HuH-7 (cell line): ENCODE measurements around the gene GET4.
"Not testable (repeated sequence)": the region's sequence is repeated elsewhere in the genome, so short reads cannot be mapped to it uniquely, and the experiment has no call there.

ENCODE experiments used
- DNase-seq: peaks from one replicate; pipeline ENCODE4 v3.0.0; 2011; ENCODE audit warnings: low spot score

GET4 gene

DNA sequence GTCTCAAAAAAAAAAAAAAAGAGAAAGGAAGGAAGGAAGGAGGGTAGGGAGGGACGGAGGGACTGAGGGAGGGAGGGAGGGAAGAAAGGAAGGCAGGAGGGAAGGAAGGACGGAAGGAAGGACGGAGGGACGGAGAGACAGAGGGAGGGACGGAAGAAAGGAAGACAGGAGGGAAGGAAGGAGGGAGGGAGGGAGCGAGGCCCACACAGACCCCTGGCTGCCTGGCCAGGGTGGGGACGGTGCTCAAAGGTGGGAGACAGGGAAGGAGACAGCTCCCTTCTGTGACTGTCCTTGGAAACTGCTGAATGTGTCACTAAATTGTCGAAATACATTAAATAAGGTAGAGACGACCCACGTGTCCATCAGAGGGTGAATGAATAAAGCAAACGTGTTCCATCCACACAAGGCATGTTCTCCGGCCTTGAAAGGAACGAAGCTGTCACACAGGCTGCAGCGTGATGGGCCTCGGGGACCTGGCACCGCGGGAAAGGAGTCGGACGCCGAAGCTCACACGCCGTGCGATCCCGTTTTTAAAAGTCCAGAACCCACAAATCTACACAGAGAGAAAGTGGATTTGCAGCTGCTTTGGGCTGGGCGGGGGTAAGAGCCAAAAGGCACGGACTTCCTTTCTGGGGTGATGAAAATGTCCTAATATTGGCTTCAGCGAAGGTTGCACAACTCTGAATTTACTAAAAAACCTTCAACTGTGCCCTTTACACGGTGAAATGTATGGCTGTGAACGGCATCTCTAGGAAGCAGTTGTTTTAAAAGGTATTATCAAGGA is 54.8 kb downstream of the GET4 start:
- no peak for DNase-seq

DNA sequence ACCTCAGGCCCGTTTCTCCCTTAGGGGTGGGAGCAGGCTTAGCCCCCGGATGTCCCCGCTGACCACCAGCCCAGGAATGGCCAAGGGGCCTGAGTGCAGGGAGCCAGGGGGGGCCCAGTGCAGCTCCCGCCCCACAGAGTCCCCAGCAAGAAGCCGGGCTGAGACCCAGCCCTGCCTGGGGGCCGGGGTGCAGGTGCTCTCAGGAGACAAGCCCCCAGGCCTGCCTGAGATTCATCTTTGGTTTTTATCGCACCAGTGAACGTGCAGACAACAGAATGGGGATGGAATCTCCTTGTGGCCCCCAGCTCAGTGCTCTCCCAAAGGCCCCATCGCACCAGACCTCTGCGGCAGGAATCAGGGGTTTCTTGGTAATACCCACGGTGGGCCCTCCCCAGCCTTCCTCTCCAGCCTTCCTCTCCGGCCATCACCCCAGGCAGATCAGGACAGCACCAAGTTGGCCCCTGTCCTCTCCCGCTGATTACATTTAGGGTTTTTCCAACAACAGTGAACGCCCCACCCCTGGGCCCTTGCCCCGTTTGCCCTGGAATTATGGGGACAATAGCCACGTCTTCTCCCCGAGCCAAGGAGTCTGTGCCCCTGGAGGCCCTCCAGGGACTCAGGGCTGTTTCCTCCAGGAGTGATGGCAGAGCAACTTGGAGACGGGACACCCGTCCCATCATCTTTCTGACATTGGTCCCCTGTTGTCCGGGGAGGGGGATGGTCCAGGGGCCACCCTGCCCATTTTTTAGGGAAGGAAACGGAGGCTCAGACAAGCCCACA is 55.7 kb downstream of the GET4 start:
- no peak for DNase-seq

DNA sequence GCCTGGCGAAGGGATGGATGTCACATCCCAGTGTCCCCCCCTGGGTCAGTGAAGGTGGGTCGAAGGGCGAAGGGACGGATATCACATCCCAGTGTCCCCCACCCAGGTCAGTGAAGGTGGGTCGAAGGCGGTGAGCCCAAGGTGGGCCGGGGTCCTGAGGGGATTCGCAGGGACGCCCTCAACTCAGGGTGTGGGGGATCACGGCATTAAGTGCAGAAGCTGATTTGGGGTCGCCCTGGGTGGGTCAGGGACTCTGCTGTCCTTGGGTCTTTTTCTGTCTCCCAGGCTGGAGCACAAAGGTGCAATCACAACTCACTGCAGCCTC is 56.3 kb downstream of the GET4 start:
- DNase-seq = no peak

DNA sequence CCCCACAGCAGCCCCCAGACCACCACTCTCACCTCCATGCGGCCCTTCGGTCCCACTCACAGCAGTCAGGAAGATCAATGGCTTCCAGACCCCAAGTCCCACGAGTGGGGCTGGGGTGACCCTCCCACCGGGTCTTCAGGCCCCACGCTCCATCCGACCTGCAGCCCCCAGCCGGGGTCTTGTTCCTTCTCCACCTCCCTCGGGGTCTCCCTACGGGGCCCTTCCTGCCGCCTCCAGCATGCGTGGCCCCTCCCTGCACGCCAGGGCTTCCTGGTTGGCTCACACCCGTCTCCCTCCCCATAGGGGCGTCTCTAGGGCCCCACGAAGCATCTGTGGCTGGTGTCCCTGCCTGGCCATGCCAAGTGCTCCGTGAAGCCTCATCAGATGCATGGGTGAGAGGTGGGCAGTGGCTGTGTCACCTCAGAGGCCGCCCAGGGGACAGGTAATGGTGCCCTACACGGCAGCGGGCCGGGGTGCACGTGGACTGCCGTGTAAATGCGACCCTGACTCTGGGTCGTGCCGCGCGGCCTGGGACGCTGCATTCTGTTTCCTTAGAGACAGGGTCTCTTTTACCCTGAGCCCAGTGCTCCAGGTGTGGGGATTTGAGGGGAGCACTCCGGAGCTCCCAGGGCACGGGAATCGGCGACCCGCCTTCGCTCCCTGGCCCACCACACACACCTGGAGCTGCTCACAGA is 58.3 kb downstream of the GET4 start:
- no peak for DNase-seq

DNA sequence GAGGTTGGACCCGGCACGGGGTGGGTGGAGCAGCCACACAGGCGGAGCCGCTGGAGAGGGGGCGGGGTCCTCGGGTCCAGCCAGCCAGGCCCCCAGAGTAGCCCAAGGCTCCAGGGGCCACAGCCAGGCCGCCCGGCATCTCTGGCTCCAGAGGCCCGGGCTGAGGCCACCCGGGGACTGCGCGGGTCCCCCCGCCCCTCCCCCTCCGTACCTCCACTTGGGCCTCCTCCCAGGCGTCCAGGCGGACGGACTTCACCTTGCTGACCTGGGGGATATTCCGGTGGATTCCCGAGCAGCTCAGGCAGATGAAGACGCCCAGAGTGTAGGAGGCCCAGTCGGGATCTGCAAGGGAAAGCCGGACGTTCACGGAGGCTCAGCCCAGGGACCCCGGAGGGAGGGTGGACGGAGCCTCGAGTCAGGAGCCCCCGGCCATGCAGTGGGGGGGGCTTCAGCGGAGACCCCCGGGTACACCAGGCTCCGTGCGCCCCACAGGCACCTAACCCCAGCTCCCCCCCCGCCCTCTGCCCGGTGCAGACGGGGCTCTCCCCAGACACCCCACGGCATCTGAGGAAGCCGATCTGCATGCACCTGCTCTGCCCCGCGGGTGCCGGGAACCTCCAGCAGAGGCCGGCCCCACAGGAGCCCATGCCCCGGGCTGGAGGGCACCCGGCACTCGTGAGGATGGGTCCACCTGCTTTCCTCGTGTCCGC is 59.0 kb downstream of the GET4 start:
- no peak for DNase-seq

DNA sequence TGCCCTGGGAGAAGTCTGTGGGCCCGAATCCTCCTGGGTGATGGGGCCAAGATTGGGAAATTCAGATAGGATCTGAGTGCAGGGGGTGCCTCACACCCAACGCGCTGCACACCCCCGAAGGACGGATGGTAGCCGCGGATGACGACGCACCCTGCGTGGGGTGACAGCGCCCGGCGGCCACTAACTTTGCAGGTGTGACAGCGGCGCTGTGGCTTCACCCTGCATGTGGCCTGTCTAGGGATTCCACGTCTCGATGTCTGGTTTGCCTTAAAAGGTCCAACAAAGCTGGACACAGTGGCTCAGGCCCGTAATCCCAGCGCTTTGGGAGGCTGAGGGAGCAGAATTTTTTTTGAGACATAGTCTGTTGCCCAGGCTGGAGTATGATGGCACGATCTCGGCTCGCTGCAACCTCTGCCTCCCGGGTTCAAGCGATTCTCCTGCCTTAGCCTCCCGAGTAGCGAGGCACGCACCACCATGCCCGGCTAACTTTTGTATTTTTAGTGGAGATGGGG is 59.6 kb downstream of the GET4 start:
- DNase-seq = no peak

DNA sequence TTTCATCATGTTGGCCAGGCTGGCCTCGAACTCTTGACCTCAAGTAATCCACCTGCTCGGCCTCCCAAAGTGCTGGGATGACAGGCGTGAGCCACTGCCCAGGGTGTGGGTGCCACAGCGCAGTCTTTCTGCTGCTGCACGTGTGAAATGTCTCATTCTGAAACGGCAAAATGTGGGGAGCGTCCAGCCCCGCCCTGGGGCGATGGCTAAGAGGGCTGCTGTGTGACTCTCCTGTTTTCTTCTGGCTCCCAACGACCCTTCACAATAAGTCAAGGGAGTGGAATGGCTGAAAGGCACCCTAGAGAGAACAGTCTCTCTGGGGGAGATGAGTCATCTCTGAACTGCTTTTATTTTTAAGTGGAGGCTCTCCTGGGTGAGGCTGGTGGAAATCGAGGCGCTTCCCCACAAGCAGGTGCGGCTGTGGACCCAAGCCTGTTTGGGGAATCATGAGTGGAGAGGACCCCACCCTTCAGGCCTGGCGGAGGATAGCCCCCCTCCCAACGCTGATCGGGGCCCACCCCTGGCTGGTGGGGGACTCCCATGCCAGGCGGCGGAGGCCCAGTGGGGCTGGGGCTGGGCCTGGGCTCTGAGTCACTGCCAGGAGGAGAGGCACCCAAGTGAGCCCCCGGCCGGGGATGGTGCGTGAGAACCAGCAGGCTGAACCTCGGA is 60.2 kb downstream of the GET4 start:
- DNase-seq = peak; percentile 83

DNA sequence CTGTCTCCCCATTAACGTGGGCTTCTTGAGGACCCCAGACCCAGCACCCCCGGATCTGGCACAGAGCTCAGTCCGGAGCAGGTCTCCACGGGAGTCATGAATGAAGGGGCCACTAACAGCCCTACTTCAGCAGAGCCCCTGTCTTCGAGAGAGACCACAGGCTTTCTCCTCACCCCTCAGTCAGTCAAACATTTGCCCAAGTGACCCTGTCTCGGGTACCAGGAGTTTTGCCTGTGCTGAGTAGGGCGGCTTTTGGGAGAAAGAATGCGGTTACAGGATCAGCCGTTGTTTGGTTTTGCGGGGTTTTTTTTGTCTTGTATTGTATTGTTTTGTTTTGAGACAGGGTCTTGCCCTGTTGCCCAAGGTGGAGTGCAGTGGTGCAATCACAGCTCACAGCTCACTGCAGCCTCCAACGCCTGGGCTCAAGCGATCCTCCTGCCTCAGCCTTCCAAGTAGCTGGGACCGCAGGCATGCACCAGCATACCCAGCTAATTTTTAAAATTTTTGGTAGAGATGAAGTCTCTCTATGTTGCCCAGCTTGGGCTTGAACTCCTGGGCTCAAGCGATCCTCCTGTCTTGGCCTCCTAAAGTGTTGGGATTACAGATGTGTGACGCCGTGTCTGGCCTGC is 61.6 kb downstream of the GET4 start:
- peak; percentile 80 for DNase-seq

DNA sequence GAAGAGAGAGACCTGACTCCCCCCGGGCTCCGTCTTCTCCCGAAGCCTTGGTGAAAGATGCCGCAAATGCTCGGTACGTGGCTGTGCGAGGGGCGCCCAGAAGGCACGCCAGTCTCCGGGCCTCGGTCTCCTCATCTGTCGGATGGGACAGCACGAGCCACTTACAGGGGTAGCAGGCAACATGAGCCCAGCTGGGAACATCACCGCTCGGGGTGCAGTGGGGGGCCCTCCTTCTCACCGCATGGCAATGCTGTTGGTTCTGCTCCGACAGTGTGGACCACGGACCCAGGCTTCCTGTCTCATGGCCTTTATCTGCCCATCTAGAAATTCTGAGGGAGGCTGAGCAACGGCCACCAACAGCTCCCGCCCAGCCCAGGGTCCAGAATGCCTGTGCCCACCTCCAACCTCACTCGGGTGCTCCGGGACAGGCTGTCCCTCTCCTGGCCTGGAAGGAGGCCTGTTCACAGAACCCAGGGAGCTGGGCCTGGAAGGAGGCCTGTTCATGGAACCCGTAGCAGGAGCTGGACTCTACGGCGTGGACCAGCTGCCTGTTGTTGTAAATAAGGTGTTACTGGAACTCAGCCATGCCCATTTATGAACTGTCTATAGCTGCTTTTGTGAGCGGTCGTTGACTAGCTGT is 62.3 kb downstream of the GET4 start:
- DNase-seq = no peak

DNA sequence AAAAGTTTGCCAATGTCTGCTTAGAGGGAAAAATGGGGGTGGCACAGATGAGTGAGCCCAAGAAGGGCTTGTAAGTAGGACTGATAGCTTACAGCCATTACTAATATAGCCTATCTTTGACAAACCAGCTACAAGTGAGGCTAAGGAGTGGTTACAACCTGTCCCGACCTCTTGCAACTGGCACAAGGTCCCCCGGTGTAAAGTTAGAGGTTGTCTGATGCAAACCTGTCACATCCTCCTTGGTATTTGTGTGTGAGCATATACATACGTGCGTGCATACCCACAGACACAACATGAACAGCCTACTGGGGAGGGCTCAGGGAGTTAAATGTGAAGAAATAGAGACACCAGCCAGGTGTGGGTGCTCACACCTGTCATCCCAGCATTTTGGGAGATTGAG is 63.5 kb downstream of the GET4 start:
- DNase-seq = no peak

DNA sequence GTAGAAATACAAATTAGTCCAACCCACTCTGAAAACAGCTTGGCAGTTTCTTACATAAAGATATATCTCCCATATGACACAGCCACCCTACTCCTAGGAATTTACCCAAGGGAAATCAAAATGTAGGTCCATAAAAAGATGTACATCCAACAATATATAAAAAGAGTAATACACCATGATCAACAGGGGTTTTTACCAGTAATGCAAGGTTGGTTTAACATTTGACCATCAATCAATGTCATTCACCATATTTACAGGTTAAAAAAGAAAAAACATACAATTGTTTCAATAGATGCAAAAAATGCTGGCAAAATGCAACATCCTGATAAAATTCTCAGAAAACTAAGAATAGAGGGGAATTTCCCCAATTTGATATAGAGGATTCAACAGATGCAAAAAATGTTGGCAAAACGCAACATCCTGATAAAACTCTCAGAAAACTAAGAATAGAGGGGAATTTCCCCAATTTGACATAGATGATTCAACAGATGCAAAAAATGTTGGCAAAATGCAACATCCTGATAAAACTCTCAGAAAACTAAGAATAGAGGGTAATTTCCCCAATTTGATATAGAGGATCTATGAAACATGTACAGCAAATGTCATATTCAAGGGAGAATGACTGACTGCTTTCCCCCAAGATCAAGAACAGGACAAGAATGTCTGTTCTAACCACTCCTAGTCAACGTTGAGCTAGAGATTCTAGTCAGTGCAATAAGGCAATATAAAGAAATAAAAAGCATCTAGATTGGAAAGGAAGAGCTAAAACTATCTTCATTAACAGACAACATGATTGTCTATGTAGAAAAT is 64.5 kb downstream of the GET4 start:
- no peak for DNase-seq

DNA sequence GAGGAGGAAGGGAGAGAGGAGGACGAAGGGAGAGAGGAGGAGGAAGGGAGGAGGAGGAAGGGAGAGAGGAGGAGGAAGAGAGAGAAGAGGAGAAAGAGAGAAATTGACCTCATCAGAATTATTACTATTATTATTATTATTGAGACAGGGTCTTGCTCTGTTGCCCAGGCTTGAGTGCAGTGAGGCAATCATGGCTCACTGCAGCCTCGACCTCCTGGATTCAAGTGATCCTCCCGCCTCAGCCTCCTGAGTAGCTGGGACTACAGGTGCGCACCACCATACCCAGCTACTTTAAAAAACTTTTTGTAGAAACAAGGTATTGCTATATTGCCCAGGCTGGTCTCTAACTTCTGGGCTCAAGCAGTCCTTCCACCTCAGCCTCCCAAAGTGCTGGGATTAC is 67.4 kb downstream of the GET4 start:
- DNase-seq = not testable (repeated sequence)

DNA sequence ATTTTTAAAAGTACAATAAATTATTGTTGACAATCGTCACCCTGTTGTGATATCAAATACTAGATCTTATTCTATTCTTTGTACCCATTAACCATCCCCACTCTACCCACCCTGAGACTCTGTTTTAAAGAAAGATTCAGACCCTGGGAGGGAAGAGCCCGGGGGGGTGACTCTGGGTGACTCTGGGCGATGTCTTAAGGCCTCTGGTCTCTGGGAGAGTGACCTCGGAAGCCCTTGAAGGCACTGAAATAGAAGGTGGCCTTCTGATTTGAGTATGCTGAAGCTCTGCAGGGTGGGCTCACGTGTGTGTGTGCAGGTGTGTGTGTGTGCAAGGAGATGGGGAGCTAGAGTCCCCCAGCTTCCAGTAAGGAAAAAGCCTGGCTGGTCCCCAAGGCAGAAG is 68.4 kb downstream of the GET4 start:
- no peak for DNase-seq

DNA sequence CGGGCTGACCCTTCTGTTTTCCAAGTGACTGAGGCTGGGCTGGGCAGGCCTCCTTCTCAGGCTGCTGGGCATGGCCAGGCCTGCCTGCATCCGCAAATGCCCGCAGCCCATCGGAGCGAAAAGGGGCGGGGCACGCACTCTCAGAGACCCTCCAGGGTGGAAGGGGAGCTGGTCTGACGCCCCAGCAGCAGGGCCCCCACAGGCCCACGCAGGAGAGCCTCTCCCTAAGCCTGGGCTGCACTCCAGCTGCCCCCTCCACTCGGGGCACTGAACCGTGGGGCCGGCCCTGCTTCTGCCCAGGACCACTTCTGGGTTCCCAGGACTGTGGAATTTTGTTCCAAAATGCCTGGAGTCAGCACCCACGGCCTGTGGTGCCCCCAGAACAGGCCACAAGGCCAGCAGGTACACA is 68.8 kb downstream of the GET4 start:
- DNase-seq = no peak

DNA sequence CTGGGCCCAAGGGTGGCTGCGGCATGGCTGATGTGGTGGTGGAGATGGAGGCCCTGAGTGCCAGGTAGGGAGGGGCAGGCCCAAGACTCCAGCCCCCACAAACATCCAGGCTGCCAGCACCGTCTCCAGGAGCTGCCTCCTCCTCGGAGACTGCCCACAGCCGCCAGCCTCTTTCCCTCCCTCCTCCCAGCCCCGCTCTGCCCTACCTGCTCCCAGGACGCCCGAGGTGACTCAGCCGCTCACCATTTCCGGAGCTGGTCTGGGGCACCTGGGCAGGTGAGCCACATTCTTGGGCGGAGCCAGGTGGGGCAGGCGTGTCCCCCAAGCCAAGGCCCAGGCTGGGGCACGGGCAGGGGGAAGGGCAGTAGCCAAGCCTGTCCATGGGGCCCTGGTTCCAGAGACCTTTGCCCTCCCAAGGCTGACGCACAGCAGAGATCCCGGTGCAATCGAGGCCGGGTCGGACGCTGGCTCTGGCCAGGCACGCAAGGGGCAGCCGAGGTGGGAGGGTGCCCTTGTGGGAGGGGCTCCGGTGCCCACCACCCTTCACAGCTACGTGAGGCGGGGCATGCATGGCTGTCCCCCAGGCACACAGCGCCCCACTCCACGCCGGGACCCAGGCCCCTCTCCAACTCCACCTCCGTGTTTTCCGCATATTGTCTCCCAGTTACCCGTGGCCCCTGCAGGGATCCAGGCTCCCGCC is 69.4 kb downstream of the GET4 start:
- no peak for DNase-seq
